Measurements from ENCODE around the gene PKP3.
A peak's percentile ranks its signal among the peaks of the same experiment; 100 is the strongest.

PKP3 gene

DNA sequence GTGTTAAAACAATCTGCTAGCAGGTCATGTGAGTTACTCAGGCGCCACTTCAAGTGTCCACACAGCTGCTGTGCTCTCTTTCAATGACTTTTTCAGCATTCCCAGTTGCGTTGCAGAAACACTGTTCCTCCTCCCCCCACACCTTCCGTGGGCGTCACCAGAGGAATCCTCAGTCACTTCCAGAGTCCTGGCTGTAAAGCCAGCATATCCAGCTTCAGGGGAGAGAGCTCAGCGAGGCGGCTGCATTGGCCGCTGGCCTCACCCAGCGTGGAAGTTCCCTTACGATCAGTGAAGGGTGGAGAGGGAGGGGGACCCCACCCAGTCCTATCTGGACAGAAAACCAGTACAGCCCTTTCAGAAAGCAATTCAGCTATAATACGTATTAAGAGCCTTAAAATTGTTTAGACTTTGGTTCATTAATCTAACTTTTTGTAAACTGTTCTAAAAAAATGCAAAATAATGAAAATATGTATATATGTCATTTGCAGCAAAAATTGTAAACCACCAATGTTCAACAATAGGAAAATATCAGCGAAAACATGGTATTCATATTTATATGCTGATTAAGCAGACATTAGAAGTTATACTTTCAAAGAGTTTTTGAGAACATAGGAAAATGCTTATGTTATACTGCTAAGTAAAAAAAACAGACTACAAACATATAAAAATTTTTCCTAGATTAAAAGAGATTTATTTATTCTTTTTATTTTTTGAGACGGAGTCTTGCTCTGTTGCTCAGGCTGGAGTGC, 50.6 kb downstream of the PKP3 start:
- DNase-seq (ENCODE audit: low read depth in 2 of 2), result no peak

DNA sequence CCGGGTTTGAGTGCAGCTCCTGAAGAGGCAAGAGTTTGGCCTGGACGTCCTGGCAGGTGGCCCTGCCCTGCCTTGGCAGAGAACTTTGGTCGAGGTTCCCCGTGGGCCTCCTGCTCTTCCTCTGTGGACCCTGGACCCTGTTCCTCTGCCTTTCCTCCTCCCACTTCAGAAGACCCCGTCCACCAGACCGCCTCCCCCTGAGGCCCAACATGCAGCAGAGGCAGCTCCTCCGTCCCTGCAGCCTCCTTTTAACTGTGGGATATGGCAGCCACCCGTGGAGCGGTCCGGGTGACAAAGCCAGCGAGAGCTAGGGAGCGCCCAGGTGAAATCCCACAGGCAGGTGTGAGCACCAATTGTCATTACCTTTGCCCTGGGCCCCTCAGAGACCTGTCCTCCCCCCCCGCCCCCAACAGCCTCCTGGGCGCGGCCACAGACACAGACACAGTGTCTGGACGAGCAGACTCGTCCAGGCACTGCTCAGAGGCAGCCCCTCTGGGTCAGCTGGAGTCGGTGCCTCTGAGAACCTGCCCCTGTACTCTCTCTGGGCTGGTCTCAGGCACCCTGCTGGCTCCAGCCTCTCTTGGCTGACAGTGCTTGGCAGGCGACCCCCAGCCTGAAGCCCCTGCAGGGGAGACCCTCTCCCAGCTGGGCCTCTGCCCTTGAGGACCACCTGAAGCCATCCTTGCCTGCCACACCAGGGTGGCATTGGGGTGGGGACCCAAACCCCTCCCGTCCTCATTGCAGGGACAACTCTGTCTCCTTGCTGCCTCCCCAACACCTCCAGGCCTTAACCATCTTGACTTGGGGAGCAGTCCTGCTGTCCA, 52.0 kb downstream of the PKP3 start:
- DNase-seq (ENCODE audit: low read depth in 2 of 2), result no peak

DNA sequence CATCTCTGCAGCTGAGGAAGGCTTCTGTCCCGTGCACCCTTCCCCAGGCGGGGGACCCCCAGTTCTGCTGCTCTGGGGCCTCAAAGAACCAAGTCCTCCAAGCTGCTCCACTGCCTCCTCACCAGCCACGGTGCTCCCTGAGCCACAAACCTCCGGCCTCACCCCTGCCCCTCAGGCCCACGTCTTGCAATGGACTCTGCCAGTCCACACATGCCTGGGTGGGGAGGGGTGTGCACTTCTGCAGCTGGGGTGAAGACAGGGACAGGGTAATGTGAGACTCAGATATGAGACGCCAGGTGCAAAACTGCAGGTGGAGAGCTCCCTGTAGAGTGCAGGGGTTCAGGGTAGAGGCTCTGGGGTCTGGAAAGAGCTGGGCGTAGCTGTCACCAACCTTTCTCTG, 52.9 kb downstream of the PKP3 start:
- no peak for DNase-seq (ENCODE audit: low read depth in 2 of 2)

DNA sequence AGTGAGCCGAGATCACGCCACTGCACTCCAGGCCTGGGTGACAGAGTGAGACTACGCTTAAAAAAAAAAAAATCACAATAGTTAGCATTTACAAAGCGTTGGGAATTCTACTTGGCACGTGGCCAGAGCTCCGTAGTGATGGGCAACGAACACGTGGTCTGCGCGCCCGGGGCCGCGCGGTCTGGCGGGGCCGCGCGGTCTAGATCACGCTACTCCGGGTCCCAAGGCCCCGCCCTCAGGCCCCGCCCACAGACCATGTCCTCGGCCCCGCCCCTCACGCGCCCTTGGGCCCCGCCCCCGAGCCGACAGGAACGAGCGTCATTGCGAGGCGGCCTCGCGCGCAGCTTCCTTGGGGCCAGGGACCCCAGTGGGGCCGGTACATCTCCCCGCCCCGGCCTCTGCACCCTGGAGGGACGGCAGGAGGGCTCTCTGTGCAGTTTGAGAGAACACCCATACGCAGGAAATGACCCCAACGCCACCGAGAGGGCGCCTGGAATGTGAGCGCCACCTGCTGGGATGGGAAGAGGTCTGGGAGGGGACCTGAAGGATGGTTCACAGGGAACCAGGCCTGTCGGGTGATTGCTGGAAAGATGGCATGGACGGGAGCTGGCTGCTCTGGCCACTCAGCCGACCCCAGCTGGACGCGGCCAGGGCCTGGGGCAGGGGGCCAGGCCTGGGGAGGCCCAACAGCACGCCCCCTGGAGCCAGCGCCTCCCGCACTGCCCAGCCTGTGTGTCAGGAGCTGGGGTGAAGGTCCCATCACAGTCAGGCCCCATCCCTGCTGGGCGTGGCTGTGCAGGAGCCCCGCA, 54.1 kb downstream of the PKP3 start:
- DNase-seq (ENCODE audit: low read depth in 2 of 2), result peak; percentile 93

DNA sequence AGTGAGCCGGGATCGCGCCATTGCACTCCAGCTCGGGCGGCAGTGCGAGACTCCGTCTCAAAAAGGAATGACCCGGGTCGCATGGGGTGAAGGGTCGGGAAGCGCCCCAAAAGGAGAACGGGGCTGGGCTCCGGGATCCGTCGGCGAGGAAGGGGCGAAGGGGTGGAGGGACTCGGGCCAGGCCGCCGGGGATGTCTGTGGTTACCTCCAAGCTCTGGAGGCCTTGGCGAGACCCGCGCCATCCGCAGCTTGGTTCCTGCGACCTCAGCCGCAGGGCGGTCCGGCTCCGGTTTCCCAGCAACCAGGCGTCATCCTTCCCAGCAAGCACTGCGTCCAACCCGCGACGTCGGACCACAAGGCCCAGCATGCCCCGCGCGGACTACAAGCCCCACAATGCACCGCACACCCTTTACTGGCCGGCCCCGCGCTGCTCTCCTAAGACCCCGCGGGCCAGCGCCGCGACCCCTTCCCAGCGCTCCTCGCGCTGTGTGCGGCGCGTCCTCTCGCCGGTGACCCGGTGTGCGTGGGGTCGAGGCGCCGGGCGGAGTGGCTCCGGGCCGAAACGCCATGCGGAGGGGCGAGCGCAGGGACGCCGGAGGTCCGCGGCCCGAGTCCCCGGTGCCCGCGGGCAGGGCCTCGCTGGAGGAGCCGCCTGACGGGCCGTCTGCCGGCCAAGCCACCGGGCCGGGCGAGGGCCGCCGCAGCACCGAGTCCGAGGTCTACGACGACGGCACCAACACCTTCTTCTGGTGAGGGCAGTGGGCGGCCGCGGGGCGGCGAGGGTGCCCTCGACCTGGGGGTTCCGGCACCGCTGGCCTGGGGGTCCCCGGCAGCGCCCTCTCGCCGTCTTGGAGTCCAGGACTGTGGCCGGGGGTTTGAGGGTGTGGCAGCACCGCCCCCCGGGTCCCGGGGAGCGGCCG, 56.1 kb downstream of the PKP3 start, which contains the start of gene PTDSS2:
PTDSS2 (plus strand) TSS at position 391 of the 920 bp plus-strand sequence; CDS start at position 568, 177 bp downstream.
- peak; percentile 92 to 93 for DNase-seq (ENCODE audit: low read depth in 2 of 2)

DNA sequence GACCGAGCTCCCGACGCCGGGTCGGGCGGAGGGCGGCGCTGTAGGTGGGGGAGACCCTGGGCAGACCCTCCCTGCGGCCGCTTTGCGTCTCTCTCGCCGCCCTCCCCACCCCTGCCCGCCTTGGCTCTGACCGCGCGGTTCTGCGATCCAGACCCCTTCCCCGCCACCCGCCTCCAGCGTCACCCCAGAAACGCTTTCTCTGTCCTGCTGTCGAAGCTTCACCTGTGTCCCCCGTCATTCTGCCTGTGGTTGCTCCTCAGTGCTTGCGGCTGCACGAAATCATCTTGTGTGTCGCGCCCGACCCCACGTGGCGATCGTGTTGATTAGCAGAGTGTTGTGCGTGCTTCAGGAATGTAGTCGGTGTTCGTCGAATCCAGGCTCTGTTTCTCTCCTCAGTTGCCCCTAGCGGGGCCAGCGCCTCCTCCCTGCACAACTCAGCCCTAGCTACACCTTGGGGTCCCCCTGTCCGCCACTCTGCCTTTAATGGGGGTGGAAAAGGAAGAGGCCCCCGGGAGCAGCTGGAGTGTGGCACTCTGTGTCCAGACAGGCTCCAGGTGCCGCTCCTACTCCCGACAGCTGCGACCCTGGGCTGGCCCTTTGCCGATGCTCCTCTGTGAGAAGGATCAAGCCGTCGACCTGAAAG, 56.9 kb downstream of the PKP3 start:
- peak; percentile 56 to 58 for DNase-seq (ENCODE audit: low read depth in 2 of 2)

DNA sequence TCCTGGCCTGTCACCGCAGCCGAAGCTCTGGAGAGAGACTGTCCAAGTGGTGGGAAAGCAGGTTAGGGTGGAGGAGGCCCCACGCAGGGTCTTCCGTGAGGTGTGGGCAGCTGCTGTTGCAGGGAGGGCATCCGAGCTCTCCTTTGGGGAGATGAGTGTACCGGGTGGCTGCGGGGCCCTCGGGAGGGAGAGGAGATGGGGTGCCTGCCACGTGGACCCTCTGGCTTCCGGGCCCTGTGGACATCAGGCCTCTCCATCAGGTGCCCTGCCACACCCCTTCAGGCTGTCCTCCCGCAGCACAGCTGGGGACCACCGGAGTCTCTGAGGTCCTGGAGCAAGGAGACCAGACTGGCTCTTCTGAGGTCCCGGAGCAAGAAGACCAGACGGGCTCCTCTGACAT, 57.7 kb downstream of the PKP3 start:
- DNase-seq (ENCODE audit: low read depth in 2 of 2), result no peak

DNA sequence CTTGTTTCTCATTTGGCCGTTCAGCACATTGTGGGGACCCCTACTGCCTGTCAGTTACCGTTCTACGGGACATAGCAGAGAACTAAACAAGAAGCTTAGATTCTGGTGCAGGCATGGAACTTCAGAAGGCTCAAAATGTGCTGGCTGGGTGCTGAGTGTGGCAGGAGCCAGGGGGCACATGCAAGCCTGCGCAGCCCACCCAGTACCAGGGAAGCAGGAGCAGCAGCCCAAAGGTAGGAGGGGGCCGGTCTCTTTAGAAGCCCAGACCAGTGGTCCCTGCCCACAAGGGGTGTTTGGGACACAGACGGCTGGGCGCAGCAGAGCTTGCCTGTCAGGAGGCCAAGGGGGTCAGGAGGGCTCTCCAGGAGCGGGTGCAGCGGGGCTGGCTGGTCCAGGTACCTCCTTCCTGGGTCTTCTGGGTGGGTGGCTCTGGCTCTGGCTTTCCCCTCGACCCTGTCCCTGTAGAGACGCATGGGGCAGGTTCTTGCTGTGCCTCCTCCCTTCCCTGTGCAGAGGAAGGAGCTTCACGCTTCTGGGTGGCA, 58.3 kb downstream of the PKP3 start:
- no peak for DNase-seq (ENCODE audit: low read depth in 2 of 2)

DNA sequence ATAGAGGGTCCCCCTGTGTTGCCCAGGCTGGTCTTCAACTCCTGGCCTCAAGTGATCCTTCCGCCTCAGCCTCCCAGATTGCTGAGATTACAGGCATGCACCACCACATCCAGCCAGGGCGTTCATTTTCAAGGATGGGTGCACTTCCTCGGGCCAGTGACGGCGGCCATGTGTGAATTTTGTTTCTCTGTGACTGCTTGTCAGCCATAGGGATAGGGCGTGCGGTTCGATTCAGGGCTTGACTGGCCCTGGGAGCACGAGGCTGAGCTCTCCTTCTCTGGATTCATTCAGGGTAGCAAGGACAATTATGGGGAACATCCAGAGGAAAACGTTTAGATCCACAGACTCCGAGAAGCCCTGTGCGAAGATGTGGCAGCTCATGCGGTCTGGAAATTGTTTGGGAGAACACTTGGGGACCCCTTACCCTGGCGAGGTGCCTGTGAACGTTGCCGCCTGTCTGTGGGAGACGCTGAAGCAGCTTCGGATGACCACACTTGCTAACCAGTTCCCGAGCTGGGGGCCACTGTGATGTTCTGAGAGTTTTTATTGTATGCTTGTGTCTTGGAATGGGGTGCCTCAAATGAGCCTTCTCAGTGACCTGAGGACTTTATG, 59.0 kb downstream of the PKP3 start:
- no peak for DNase-seq (ENCODE audit: low read depth in 2 of 2)

DNA sequence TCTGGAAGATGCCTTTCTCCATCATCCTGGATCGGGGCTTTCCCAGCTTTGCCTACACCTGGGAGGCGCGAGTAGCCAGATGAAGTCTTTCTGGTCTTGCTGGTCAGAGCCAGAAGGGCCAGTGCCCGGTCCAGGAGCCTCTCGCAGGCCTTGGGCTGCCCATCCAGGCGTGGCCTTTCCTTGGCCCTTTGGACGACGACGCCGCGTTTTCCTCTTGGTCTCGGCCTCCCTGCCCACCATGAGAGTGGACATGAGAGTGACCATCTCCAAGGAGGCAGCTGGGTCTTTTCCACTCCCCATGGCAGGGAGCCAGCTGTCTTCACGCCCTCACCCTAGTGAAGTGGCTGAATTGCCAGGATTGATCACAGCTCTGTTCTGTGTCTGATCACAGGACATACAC, 59.6 kb downstream of the PKP3 start:
- no peak for DNase-seq (ENCODE audit: low read depth in 2 of 2)

DNA sequence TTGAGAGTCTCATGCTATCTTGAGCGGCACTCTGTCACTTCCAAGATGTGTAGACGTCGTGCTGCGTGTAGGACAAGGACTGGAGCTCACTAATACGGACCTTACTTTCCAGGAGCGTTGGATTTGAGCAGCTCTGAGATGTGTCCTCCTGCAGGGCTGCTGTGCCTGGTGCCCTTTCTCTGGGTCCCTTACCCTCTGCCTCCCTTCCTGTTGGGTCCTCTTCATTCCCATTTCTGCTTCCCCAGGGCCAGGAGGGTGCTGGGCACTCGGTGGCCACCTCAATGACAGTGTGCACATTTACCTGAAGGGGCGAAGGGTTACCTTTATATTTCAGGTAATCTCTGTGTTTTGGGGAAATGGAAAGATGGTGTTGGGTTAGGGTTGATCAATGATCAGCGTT, 60.0 kb downstream of the PKP3 start:
- no peak for DNase-seq (ENCODE audit: low read depth in 2 of 2)

Measured in stimulated activated CD8-positive, alpha-beta memory T cell treated with anti-CD3 and anti-CD28 coated beads, Interleukin-15, amount 100 ng/mL, for 48 hours (primary cell).